ENCODE results near the gene DCAF6.
A peak's percentile ranks its signal among the peaks of the same experiment; 100 is the strongest.
"Not testable (repeated sequence)": the region's sequence is repeated elsewhere in the genome, so short reads cannot be mapped to it uniquely, and the experiment has no call there.

The DCAF6 gene, protein sequence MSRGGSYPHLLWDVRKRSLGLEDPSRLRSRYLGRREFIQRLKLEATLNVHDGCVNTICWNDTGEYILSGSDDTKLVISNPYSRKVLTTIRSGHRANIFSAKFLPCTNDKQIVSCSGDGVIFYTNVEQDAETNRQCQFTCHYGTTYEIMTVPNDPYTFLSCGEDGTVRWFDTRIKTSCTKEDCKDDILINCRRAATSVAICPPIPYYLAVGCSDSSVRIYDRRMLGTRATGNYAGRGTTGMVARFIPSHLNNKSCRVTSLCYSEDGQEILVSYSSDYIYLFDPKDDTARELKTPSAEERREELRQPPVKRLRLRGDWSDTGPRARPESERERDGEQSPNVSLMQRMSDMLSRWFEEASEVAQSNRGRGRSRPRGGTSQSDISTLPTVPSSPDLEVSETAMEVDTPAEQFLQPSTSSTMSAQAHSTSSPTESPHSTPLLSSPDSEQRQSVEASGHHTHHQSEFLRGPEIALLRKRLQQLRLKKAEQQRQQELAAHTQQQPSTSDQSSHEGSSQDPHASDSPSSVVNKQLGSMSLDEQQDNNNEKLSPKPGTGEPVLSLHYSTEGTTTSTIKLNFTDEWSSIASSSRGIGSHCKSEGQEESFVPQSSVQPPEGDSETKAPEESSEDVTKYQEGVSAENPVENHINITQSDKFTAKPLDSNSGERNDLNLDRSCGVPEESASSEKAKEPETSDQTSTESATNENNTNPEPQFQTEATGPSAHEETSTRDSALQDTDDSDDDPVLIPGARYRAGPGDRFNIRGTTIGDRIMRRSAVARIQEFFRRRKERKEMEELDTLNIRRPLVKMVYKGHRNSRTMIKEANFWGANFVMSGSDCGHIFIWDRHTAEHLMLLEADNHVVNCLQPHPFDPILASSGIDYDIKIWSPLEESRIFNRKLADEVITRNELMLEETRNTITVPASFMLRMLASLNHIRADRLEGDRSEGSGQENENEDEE

GRCh38 chr1:167936068-167936929 lies at the start of gene DCAF6:
DCAF6 (plus strand) TSS chr1:167936683; CDS start chr1:167936912, 229 bp downstream.
- DNase-seq, result peak; percentile 95

DNA sequence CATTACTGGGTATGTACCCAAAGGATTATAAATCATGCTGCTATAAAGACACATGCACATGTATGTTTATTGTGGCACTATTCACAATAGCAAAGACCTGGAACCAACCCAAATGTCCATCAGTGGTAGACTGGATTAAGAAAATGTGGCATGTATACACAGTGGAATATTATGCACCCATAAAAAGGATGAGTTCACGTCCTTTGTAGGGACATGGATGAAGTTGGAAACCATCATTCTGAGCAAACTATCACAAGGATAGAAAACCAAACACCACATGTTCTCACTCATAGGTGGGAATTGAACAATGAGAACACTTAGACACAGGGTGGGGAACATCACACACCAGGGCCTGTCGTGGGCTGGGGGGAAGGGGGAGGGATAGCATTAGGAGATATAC lies 49.3 kb upstream of the DCAF6 start:
- DNase-seq, result not testable (repeated sequence)

GRCh38 chr1:167890400-167890799 lies 46.1 kb upstream of the DCAF6 start:
- DNase-seq, result no peak

DNA sequence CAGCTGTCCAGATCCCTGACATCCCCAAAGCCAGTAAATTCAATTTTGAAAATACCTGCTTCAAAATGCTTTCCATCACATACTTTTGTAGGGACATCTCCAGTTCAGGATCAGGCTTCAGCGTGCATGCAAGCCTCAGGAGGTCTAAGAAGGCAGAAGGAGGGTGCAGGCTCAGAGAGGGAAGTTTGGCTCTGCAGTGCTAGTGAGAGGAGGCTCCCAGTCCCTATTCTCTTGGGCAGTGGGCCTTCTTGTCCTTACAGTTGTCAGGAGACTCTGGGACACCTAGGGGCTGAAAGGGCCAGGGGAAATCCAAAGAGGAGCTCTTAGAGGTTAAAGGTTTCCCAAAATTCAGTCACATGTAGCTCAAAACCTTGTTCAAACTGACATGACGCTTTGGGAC lies 42.7 kb upstream of the DCAF6 start:
- no peak for DNase-seq

- no peak for DNase-seq
Observed at GRCh38 chr1:167898578-167899222, 37.8 kb upstream of the DCAF6 start.

GRCh38 chr1:167899253-167899681 lies 37.2 kb upstream of the DCAF6 start:
- DNase-seq, result no peak

DNA sequence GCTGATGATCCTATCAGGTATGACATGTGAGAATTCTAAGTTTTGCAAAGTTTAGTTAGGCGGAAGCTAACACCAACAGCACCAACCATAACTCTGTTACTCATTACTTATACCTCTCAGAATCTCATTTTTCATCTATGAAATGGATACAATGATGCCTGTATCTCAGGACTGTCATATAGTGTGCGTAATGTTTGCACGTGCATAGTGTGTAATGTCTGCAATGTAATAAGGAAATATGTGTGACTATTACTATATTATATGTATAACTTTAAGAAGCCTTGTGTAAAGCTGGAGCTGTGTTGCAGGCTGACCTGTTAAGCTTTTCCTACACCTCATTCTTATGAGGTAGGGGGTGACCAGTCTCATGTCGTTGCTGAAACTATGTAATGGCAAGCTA lies 35.6 kb upstream of the DCAF6 start:
- DNase-seq, result no peak

GRCh38 chr1:167904652-167905130 lies 31.8 kb upstream of the DCAF6 start:
- DNase-seq, result no peak

DNA sequence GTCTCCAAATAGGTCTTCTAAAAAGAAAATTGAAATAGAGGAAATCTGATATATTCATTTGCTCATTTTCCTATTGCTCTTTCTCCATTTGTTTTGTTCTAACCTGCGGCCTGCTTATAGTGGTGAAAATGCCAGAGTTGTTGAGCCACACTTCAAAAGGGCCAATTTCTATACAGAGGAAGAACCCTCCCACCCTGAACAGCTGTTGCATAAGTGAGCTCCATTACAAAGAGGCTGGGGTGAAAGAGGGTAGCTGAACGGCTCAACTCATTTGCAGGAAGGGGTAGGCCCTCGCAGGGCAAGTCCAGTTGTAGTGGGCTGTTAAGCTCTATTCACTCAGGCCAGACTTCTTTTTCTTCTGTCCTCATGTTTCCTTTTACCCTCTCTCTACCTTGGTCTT lies 31.3 kb upstream of the DCAF6 start:
- no peak for DNase-seq

- DNase-seq, result no peak
Observed at GRCh38 chr1:167905671-167906070, 30.8 kb upstream of the DCAF6 start.

DNA sequence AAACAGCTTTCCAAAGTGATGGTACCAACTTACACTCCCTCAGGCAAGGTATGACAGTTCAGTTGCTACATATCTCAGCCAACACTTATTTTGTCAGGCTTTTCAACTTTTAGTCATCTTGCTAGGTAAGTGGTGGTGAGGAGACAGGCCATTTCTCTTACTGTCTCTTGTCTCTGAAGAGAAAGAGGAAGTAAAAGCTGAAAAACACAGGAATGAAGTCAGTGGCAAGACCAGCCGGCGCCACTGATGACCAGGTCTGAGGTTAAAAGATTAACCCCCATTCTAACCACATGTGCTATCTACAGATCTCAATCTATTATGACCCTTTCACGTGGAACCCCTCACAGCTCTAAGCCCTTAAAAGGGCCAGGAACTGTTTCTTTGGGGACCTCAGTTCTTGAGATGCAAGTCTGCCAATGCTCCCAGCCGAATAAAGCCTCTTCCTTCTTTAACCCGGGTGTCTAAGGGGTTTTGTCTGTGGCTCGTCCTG lies 26.7 kb upstream of the DCAF6 start:
- no peak for DNase-seq

DNA sequence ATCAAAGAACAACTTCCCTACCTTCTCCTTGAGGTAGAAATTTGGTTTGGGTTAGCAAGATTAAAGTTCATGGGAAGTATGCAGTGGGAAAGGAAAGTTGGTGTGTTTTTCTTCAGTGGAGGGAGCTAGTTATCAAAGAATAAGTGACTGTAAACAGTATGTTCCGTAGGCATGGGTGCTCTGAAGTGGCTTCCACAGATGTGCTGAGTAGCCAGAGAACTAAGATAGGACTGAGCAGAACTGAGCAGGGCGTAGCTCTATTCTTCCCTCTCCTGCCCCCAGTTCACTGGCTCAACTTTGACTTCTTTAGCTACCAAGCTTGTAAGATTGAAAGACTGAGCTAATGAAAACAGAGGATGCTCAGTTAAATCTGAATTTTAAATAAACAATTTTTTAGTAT lies 26.0 kb upstream of the DCAF6 start:
- no peak for DNase-seq

GRCh38 chr1:167911413-167911812 lies 25.1 kb upstream of the DCAF6 start:
- no peak for DNase-seq

DNA sequence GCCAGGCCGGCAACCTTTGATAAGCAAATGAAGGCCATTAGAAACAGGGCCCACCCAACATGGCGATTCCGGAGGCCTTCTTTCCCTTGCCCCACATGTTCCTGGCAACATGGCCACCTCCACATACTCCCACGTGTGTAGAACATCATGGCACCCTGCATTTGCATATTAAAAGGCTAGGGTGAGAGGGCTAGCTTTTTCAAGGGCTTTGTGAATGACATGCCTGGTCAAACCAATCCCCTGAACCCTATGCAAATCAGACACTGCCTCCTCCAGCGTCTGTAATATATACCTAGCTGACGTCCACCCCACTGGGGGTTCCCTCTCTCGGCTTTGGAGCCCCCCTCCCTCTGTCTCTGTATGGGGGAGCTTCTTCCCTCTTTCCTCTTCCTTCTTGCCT lies 24.2 kb upstream of the DCAF6 start:
- no peak for DNase-seq

GRCh38 chr1:167913895-167914496 lies 22.5 kb upstream of the DCAF6 start, which contains the start of gene ADCY10:
ADCY10 (minus strand) TSS chr1:167914134; CDS start chr1:167905140, 8,994 bp downstream.
- no peak for DNase-seq

- DNase-seq, result no peak
Observed at GRCh38 chr1:167915569-167915968, 20.9 kb upstream of the DCAF6 start.

GRCh38 chr1:167916766-167917511 lies 19.5 kb upstream of the DCAF6 start:
- no peak for DNase-seq

DNA sequence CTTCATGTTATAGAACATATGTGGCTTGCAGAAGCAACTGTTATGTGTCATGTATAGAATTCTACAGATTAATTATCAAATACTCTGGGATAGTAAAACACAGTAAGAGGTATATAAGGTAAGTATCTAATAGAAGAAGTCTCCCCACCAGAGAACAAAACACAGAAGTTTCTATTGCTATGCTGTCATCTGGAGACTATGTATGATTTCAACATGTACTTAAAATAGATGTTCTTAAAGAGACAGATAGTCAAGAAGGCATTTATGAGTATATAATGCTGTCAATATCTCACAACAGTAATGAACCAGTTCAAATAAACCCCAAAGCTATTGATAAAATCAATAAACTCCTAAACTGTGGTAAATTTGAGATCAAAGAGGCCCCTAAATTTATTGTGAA lies 14.5 kb upstream of the DCAF6 start:
- DNase-seq, result no peak

DNA sequence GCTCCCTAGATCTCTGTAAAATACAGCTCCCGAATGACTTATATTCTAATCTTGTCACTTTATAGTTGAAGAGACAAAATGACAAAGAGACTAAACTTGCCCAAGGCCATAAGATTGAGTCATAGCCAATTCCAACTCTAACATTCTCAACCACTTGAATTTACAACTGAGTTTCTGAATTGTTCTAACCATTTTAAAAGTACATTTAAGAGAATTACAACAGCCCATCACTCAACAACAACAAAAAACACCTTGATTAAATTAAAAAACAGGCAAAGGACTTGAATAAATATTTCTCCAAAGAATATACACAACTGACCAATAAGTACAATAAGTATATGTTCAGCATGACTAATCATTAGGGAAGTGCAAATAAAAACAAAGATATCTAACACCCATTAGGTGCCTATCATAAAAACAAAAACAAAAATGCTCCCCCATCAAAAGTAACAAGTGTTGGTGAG lies 13.8 kb upstream of the DCAF6 start:
- DNase-seq, result no peak

GRCh38 chr1:167923324-167924056 lies 13.0 kb upstream of the DCAF6 start:
- DNase-seq, result no peak

Measured in NCI-H748 treated with DMSO at 0.1 percent for 48 hours (cell line).